Ectodermal cell (in vitro differentiated cells): ENCODE data around the gene ACACA.

ENCODE experiments used
- H3K27ac ChIP-seq: 2 replicates; pipeline ENCODE4 v1.7.0; 2013; ENCODE audit warnings: mild to moderate bottlenecking, low read depth, low read length; ENCODE audit not compliant: insufficient read depth, poor library complexity, severe bottlenecking
- H3K27me3 ChIP-seq: 2 replicates; pipeline ENCODE4 v1.7.0; 2013; ENCODE audit warnings: mild to moderate bottlenecking, low read length; ENCODE audit not compliant: insufficient read depth, control insufficient read depth, poor library complexity, severe bottlenecking
- H3K36me3 ChIP-seq: one replicate; pipeline ENCODE4 v1.7.0; 2013; ENCODE audit warnings: low read length; ENCODE audit not compliant: control insufficient read depth, insufficient read depth
- H3K4me1 ChIP-seq: one replicate; pipeline ENCODE4 v1.7.0; 2013; ENCODE audit warnings: low read length; ENCODE audit not compliant: control insufficient read depth, insufficient read depth
- H3K4me3 ChIP-seq: 2 replicates; pipeline ENCODE4 v1.7.0; 2013; ENCODE audit warnings: low read depth, low read length, control low read depth; ENCODE audit not compliant: insufficient read depth
- H3K9me3 ChIP-seq: 2 replicates; pipeline ENCODE4 v1.7.0; 2013; ENCODE audit warnings: mild to moderate bottlenecking, low read length, moderate library complexity; ENCODE audit not compliant: control insufficient read depth
- WGBS, 2 experiments: methylation state at CpG; one replicate each; pipeline ENCODE4 v1.1.7; 2013; ENCODE audit warnings: missing lambda C conversion rate in 2 of 2; 5-methylcytosine and 5-hydroxymethylcytosine counted together

ACACA gene

DNA sequence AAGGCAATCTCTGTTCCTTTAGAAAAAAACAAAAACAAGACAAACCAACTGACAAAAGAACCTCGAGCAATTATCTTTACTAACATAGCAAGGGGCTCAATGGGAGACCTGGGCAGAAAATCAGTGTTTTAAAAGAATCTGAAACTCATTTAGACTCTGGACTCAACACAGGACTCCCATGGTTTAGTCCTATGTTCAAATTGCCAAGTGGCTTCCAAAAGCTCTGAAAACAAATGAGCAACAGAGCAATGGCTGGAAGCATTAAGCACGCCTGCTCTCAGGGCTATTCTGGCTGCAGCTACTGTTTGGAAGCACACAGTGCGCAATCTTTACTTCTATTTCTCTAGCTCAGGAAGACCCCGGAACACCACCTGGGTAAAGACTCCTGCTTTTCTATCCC is 295.9 kb downstream of the ACACA start:
- Histone ChIP-seq H3K9me3 (no peaks in the 10 kb centered on the region), H3K27me3 (no peaks in the 10 kb centered on the region), H3K27ac (peak overlapping the region; percentile 36), H3K4me1 (peaks cover 2% of the 10 kb centered on the region), H3K36me3 (peaks cover 11% of the 10 kb centered on the region), H3K4me3 (no peak overlapping the region)
- WGBS, 2 experiments = 91 to 94% methylated on average over 4 of the region's 4 CpGs

DNA sequence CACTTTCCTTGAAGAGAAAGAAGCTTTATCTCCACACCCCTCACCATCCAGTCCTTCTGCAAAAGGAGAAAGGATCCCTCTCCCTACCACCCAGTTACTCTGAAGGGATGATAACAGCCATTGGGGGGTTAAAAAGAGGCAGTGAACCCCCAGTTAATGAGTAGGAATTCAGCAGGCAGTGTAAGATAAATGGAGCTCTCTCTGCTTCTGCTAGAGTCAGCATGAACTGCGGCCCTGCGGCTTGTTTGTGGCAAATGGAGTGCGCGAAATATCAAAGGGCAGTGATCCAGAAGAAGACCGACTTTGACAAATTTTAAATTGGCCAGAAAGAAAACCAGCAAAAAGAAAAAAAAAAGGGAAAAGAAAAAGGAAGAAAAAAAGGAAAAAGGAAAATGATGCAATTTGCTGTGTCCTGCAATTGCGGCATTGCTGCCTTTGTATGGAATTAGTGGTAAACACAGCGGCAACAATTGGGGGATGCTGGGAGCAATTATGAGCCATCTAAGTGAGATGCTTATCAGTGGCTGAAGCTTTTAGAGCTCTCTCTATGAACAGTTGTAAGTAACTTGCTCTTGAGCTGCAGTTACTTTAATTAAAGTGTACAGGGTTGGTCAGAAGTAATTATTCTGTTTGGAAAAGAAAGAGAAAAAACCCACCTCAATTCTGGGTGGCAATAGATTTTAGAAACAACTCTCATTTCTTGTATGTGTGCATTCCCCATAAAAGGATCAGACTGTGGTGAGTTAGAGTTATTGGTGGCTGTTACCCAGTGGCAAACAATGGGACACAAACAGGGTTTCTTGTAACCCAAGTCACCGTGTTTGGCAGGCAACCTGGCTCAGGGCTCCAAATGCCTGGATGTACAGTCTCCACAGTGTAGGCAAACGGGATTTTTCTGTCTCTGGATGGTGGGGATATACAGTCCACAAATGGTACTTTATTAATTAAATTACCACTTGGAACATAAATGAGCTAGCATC is 296.6 kb downstream of the ACACA start:
- Histone ChIP-seq H3K27ac (peak overlapping the region; percentile 17), H3K36me3 (peaks cover 11% of the 10 kb centered on the region)

DNA sequence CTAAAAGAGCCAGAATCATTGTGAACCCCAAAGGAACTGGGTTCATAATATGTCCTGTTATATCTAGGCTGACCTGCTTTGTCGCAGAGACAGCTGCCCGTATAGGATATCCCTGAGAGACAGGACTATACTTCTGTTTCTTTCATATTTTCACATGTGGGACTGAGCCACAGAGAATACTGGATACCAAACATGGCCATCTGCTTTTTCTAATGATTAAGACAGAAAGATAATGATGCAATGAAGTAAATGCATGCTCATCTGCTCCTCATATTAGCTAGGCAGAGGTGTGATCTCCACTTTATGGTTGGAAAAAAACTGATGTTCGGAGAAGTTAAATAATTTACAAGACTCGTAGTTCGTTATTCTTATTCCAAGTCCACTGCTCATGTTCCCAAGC is 297.5 kb downstream of the ACACA start:
- Histone ChIP-seq H3K36me3 (peaks cover 11% of the 10 kb centered on the region), H3K27me3 (no peaks in the 10 kb centered on the region), H3K9me3 (no peaks in the 10 kb centered on the region), H3K27ac (no peak overlapping the region), H3K4me3 (no peak overlapping the region), H3K4me1 (peaks cover 2% of the 10 kb centered on the region)
- WGBS, 2 experiments = 95 to 97% methylated on average over 5 of the region's 5 CpGs

More for the DNA sequence above, 296.6 kb downstream of the ACACA start:
- H3K9me3 ChIP-seq = no peaks in the 10 kb centered on the region
- no peak overlapping the region for H3K4me3 ChIP-seq
- H3K4me1 ChIP-seq = peaks cover 2% of the 10 kb centered on the region
- 94 to 97% methylated on average over 9 of the region's 9 CpGs for WGBS, 2 experiments
- no peaks in the 10 kb centered on the region for H3K27me3 ChIP-seq

DNA sequence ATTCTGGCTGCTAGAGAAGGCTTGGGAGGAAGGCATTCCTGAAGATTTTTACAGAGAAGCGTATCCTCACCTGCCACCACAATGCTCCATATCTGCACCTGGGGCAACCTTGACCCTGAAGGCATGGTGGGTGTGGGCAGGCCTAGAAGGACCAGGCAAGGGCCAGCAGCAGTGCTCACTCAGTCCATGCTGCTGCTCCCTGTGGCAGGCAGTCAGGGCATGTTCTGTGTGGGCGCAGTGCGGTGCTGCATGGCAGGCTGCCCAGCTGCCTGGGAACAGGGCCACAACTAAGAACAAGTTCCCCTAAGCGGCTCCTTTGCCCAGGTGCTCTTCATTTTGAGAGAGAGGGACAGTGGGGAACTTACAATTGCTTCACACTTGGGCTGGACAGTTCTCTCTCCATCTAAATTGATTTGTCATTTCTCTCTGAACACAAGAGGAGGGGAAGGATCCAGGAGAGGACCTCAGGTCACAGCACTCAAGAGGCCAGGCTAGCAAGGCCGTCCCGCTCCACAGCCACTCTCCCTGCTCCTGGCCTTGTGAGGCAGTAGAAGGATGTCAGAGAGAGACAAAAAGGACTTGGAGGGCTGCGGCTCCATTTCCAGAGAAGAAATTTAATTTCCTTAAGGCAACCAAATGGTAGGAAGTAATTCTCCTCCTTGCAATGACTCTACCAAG is 299.1 kb downstream of the ACACA start:
- Histone ChIP-seq H3K27ac (no peak overlapping the region), H3K4me3 (no peak overlapping the region), H3K36me3 (peaks cover 10% of the 10 kb centered on the region), H3K9me3 (no peaks in the 10 kb centered on the region), H3K27me3 (no peaks in the 10 kb centered on the region), H3K4me1 (peaks cover 2% of the 10 kb centered on the region)
- WGBS, 2 experiments = 92 to 93% methylated on average over 7 of the region's 7 CpGs

DNA sequence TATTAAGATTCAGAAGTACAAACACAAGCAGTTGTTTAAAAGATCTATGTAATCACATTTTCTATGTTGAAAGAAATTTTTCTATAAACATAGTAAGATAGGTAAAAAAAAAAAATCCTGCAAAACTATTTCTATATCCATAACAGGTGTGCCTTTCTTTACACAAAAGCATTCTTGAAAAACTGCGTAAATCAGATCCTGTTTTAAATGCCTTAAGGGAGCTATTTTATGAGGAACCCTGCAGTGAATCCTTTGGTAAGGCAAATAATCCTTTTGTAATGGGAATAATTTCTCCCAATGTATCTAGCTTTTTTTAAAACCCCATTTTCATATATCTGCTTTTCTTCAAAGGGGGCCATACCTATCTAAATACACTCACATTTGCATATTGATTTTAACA is 300.6 kb downstream of the ACACA start:
- H3K4me3 ChIP-seq = no peak overlapping the region
- H3K4me1 ChIP-seq = peaks cover 2% of the 10 kb centered on the region
- peaks cover 13% of the 10 kb centered on the region for H3K36me3 ChIP-seq
- no peak overlapping the region for H3K27ac ChIP-seq
- no peaks in the 10 kb centered on the region for H3K9me3 ChIP-seq
- 77 to 82% methylated on average over 1 of the region's 1 CpG for WGBS, 2 experiments
- no peaks in the 10 kb centered on the region for H3K27me3 ChIP-seq

DNA sequence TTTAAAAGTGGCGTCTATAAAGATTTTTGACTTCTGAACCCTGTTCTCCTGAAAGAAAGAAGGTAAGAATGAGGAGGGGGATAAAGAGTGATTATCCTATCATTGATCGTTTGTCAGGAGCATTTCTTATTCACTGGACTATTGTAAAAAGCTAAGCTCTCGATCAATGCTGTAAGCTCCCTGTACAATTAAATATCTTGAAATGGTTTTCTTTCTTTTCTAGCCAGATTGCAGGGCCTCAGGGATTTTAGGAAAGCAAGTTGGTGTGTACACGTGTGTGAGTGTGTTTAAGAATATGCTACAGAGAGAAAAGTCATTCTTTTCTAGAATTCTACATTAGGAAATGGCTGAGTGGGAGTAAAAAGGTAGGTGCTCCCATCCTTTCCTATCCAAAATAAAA is 303.4 kb downstream of the ACACA start:
- Histone ChIP-seq H3K27me3 (no peaks in the 10 kb centered on the region), H3K4me1 (peaks cover 2% of the 10 kb centered on the region), H3K4me3 (no peak overlapping the region), H3K36me3 (peaks cover 10% of the 10 kb centered on the region), H3K27ac (no peak overlapping the region), H3K9me3 (no peaks in the 10 kb centered on the region)
- 91 to 96% methylated on average over 4 of the region's 4 CpGs for WGBS, 2 experiments

DNA sequence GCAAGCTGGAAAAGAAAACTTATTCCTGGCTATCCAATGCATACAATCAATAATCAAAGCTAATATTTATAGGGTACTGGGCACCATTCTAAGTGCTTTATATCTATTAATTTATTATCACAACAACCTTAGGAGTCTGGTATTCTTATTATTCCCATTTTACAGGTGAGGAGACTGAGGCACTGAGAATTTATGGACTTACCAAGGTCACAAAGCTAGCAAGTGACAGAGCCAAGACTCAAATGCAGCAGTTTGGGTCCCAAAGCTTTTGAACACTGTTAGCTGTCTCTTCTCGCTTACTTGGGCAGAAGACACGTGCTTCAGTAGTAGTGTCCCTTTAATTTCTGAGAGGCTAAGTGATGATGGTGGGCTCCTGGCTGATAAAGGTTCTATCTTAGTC is 305.3 kb downstream of the ACACA start:
- WGBS, 2 experiments = 95 to 99% methylated on average over 2 of the region's 2 CpGs
- H3K4me1 ChIP-seq = no peaks in the 10 kb centered on the region
- H3K9me3 ChIP-seq = no peaks in the 10 kb centered on the region
- no peak overlapping the region for H3K27ac ChIP-seq
- peaks cover 21% of the 10 kb centered on the region for H3K36me3 ChIP-seq
- no peak overlapping the region for H3K4me3 ChIP-seq
- no peaks in the 10 kb centered on the region for H3K27me3 ChIP-seq

DNA sequence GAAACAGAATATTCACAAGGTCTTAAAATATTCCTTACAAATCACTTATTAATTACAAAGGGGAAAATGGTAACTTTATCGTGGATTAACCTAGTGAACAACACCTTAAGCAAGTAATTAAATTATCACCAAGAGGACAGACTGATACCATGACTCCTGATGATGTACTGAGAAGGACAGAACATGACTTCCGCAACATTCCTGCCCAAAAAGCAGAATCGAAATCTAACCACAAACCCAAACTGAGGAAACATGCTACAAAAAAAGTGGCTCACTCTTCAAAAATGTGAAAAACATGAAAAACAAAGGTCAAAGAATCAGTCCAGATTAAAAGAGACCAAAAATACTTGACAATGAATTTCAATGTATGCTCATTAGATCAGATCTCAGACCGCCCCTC is 306.4 kb downstream of the ACACA start:
- 90 to 98% methylated on average over 4 of the region's 4 CpGs for WGBS, 2 experiments
- Histone ChIP-seq H3K4me1 (no peaks in the 10 kb centered on the region), H3K4me3 (no peak overlapping the region), H3K9me3 (no peaks in the 10 kb centered on the region), H3K27ac (no peak overlapping the region), H3K36me3 (peaks cover 28% of the 10 kb centered on the region), H3K27me3 (no peaks in the 10 kb centered on the region)

DNA sequence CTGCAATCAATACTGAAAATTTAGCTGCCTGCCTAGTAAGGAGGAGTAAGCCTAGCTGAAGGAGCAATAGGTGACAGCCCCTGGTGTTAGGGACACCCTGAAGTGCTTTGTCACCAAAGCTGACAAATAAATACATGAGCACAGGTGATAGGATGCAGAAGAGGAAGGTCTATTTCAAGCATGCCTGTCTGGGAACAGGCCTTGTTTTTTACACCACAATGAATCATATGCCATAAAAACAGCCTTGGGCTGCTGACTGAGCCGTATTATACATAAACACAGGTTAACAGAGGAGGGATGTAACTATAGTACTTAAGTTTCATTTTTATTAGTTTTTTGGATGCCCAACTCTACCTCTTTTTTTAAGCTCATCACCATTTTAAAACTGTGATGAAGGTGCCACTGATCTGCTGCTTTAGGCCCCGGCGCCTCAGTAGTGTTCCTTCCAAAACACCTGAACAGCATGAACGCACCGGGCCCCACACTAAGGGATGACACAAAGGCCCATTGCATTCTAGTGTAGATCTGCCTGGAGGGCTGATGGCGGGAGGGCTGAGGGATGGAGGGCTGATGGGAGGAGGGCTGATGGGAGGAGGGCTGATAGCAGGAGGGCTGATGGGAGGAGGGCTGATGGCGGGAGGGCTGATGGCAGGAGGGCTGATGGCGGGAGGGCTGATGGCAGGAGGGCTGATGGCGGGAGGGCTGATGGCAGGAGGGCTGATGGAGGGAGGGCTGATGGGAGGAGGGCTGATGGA is 307.5 kb downstream of the ACACA start:
- no peaks in the 10 kb centered on the region for H3K9me3 ChIP-seq
- H3K27me3 ChIP-seq = no peaks in the 10 kb centered on the region
- H3K36me3 ChIP-seq = peaks cover 36% of the 10 kb centered on the region
- H3K27ac ChIP-seq = no peak overlapping the region
- 88 to 91% methylated on average over 8 to 9 of the region's 9 CpGs for WGBS, 2 experiments
- no peaks in the 10 kb centered on the region for H3K4me1 ChIP-seq
- no peak overlapping the region for H3K4me3 ChIP-seq

DNA sequence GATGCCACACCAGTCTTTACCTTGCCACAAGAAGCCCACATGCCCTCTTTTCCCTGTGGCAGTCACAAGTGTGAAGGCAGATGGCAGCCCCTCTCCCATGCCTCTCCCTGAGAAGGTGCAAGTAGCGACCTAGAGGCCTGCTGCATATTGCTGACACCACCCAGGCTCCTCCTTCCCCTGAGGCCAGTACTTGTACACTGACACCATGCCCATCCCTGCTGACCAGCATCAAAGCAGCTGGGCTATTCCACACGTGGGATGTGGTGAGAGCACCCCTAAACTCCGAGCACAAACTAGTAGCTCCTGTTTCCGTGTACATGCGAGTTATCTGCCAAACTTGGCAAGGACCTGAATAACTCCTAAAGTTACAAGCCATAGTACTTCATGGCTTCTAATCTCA is 308.5 kb downstream of the ACACA start:
- no peaks in the 10 kb centered on the region for H3K27me3 ChIP-seq
- 90 to 92% methylated on average over 5 of the region's 5 CpGs for WGBS, 2 experiments
- H3K4me3 ChIP-seq = no peak overlapping the region
- H3K27ac ChIP-seq = no peak overlapping the region
- H3K9me3 ChIP-seq = no peaks in the 10 kb centered on the region
- no peaks in the 10 kb centered on the region for H3K4me1 ChIP-seq
- H3K36me3 ChIP-seq = peaks cover 33% of the 10 kb centered on the region
